Sciatic nerve (tissue), 2 donors: Measurements from ENCODE around the gene PPP3R1. TPM values are rescaled to one million over a fixed set of nuclear protein-coding genes. Genes with fewer than 3 reads are reported as not detected.

ENCODE experiments used
- ATAC-seq: fragments of 200-7000 bp; cut with Tn5 transposase; one replicate; pipeline ENCODE4 v1.9.1; 2020; ENCODE audit warnings: mild to moderate bottlenecking, moderate library complexity
- DNase-seq: peaks from one replicate; pipeline ENCODE4 v3.0.0-alpha.2; 2020; ENCODE audit warnings: low spot score
- intact Hi-C: fragments of 100-400 bp; cut with DNase I; formaldehyde crosslinking; loops from one replicate; pipeline ENCODE4 v1.14.2; 2022
- total RNA-seq: library from RNA; stranded (reverse); fragmentation: NEBNext Ultra II Directional; extraction: Animal tissue kit (Norgen Biotek cat#: 25700); gene quantifications from one replicate; pipeline ENCODE4 v1.2.1, GENCODE V29; 2021
- donor health status: DM: no; HTN: no; CAD: no.
- donor health status: DM: no; HTN: no; CAD: no.

The PPP3R1 gene
- total RNA-seq, 1 donor from 2014 or later: 64.0 TPM

- ATAC-seq (no peak), DNase-seq (no peak)
- intact Hi-C loops: no loop called here
These were observed 79.8 kb downstream of the PPP3R1 start for GRCh38 chr2:68172521-68172920.

DNA sequence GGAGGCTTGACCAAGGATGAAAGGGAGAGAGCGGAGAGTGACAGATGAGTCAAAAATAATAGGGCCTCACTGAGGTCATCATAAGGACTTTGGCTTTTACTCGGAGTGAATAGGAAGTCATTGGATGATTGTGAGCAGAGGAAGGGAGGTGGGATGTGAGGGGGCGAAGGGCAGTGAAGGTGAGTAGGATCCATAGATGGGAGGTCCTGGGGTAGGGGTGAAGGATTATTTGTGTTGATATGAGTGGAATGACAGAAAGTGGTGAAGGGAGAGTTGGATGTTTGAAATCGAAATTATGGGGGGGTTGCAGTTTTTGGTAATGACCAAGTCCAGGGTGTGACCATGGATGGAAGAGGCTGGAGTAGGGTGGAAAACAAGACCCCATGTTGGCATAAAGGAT is 80.6 kb downstream of the PPP3R1 start:
- intact Hi-C loops: no loop called here
- DNase-seq: no peak
- ATAC-seq: no peak

DNA sequence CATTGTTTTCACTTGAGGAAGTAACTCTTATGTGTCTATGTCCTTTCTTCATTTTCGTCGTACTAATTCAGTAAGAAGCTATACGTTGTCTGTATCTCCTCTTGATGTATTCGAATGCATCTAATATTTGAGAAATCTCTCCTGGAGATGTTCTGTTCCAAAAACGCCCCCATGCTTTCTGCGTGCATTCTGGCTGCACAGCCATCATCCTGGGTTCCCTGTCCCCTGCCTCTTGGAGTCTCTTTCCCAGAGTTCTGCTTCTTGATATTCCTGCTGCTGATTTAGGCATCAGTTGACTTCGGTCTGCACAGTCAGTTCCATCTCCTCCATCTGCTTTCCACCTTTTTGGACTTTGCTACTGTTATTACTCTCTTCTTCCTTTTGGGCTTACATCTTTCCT is 81.2 kb downstream of the PPP3R1 start:
- no peak for ATAC-seq
- intact Hi-C loops: no loop called here
- no peak for DNase-seq

- no peak for ATAC-seq
- DNase-seq: no peak
- intact Hi-C loops: no loop called here
These were observed 83.0 kb downstream of the PPP3R1 start for GRCh38 chr2:68169308-68169707.

GRCh38 chr2:68167186-68167585 is 85.1 kb downstream of the PPP3R1 start:
- DNase-seq (no peak), ATAC-seq (no peak)
- intact Hi-C loops: no loop called here

DNA sequence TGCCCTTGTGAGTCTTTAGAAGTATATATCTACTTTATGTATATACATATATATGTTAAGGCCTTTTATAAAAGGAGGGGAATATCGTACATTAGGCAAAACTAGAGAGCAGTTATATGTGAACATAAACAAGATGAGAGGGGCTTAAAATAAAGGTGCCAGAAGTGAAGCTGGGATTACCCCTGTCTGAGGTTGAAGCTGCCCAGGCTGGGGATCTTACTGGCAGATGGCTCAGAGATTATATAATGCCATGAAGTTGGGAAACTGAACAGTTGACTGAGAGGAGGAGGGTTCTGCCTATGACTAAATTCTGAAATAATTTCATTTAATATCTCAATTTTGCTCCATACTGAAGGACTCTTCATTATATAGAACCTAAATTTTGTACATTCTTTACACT is 88.7 kb downstream of the PPP3R1 start:
- no peak for DNase-seq
- intact Hi-C loops: no loop called here
- no peak for ATAC-seq

GRCh38 chr2:68158134-68158447 is 94.2 kb downstream of the PPP3R1 start:
- intact Hi-C loops: no loop called here
- ATAC-seq (no peak), DNase-seq (no peak)

- intact Hi-C loops: no loop called here
- peak; percentile 99 for ATAC-seq
These were observed 94.8 kb downstream of the PPP3R1 start, which contains the start of gene PNO1 for GRCh38 chr2:68157402-68158133. PNO1 (plus strand) TSS chr2:68157888; CDS start chr2:68157935, 47 bp downstream.

DNA sequence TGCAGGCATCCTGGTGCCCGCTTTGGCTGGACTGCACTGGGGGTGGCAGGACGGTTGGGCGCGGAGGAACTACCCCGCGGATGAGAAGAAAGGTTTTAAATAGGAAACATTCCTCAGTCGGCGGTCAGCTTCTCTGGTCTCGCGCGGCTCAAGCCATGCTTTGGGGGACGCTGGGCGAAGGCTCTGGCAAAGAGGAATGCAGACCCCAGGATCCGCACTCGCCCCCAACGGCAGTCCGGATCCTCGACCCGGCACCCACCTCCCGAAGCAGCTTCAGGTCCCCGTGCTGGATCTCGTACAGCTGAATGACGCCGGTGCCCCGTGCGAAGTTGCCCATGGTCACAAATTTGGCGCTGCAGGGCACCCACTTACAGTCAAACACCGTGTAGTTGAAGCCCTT is 95.3 kb downstream of the PPP3R1 start:
- ATAC-seq: peak; percentile 69
- peak; percentile 73 for DNase-seq
- intact Hi-C loops: no loop called here

More at GRCh38 chr2:68157402-68158133, 94.8 kb downstream of the PPP3R1 start, which contains the start of gene PNO1:
- DNase-seq: peak; percentile 97

DNA sequence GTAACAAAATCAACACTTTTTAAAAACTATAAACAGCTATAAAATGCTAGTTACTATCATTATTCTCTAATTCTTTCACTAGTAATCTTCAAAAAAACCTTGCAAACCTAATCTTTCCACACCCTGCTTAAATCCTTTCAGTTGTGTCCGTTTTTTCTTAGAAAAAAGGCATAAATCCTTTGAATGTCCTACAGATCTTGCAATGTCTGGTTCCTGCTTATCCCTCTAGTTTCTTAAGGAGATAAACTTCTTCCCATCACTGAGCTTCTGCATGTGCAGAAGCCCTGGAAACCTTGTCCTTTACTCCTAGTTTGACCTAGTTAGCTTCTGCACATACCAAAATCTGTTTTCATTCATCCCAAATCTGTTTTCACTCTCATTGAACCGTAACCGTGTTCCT is 95.9 kb downstream of the PPP3R1 start:
- intact Hi-C loops: no loop called here
- DNase-seq (no peak), ATAC-seq (no peak)

DNA sequence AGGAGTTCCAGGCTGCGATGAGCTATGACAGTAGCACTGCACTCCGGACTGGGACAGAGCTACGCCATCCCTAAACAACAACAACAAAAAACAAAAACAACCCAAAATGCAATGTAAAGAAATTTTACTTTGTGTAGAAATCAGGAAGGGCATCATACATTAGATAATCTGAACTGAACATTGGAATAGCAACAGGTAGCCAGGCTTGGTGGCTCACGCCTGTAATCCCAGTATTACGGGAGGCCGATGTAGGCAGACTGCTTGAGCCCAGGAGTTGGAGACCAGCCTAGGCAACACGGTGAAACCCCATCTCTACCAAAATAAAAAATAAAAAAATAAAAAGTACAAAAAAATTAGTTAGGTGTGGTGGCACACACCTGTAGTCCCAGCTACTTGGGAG is 96.7 kb downstream of the PPP3R1 start:
- DNase-seq: no peak
- intact Hi-C loops: no loop called here
- no peak for ATAC-seq

DNA sequence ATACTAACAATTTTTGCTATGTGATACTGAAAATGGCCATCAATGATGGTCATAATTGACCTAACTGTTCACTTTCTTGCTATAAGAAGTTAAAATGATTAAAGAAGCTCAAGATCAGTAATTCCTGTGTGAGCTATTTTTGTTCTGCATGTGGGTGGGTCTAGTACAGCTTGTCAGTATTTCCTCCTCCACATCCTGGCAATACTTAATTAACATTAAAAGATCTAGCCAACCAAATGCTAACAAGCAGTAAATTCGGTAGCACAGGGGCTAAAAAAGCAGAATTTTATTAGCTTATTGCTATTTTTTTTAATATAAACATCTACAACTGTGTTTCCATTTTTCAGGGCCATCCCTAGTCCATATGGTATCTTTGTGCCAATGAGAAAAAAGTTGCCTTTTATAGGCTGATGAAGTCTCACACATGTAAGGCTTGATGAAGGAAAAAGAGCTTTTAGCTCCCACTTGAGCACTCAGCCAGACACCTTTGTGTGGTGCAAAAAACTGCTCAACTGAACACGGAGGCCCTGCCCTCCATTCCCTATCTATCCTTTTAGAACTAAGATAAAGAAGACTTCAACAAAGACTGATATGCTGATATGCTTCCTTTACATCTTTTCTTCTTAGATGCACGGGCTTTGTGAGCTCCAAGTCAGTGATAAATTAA is 99.5 kb downstream of the PPP3R1 start:
- ATAC-seq: no peak

DNA sequence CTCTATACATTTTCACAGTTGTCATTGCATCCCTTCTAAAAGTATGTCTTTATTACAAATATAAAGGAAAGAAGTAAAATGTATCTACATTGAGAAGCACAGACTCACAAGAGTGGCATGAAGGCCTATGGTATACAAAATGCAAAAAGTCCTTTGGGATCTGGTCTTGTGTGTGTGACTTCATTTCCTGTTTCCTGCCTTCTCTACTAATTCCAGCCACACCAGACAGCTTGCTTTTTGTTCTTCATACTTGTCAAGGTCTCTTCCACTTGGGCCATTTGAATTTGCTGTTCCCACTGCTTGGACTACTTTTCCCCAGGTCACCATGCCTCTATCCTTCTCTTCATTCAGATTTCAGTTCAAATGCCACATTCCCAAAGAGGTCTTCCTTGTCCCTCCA is 101.3 kb downstream of the PPP3R1 start:
- DNase-seq (no peak), ATAC-seq (no peak)
- intact Hi-C loops: no loop called here

More for the DNA sequence above, 99.5 kb downstream of the PPP3R1 start:
- no peak for DNase-seq
- intact Hi-C loops: no loop called here

DNA sequence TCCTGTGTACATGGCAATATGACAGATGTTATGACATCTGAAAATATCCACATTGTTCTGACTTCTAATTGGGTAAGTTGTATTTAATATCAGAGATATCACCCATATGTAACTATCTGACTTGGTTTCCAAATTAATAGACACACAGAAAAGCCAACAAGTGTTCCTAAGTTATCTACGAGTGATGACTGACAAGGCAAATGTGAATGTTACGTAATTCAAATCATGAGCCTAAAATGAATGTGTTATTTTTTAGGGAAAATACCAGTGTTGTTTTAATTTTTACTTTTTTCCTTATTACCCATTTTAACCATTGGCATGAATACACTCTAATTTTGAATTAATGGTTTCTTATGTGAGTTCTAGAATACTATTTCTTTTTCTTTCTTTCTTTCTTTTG is 110.5 kb downstream of the PPP3R1 start:
- DNase-seq (no peak), ATAC-seq (no peak)
- intact Hi-C loops: no loop called here

GRCh38 chr2:68135448-68136320 is 116.6 kb downstream of the PPP3R1 start:
- intact Hi-C loops: no loop called here
- no peak for ATAC-seq

DNA sequence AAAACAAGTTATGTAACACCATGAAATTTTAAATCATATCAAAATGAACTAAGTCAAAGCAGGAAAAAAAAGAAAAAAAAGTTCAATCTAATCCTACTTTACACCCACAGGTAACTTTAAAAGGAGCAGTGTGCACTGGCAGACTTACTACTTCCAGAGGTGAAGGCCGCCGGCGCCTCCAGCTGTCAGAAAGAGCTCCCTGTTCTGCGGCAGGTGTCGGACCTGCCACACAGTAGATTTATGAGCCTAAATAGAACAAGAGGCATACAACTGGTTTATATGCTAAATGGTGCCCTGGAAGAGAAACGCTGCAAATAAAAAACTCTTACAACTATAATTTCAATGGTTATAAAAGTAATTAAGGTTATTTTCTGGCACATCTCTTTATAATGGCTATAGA is 117.8 kb downstream of the PPP3R1 start:
- intact Hi-C loops: no loop called here
- no peak for ATAC-seq
- DNase-seq: no peak

More at GRCh38 chr2:68135448-68136320, 116.6 kb downstream of the PPP3R1 start:
- no peak for DNase-seq

DNA sequence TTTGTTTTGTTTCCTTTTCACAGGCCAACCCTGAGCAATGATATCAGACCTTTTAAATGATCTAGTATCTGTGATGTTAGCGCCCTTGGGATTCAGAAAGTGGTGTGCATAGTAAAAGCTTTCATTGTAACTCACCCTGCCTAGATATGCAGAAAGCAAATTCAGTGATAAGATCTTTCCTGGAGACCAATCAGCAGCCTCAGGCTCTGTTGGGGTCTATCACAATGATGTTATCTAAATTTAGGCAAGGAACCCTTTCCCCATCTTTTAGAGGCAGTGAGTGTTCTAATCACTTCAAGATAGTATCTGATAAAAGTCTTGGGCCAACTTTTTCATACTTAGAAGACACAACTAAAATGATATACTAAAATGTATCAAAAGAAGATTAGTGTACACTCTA is 118.2 kb downstream of the PPP3R1 start:
- intact Hi-C loops: no loop called here
- DNase-seq (no peak), ATAC-seq (no peak)
